ENCODE results near the gene CYP2D6. TPM values are rescaled to one million over a fixed set of nuclear protein-coding genes. Genes with fewer than 3 reads are reported as not detected.
"Not testable (repeated sequence)": the region's sequence is repeated elsewhere in the genome, so short reads cannot be mapped to it uniquely, and the experiment has no call there.

CYP2D6 gene
- polyA plus RNA-seq, 4 donors = 1.8 to 14.8 (median 4.6) TPM

DNA sequence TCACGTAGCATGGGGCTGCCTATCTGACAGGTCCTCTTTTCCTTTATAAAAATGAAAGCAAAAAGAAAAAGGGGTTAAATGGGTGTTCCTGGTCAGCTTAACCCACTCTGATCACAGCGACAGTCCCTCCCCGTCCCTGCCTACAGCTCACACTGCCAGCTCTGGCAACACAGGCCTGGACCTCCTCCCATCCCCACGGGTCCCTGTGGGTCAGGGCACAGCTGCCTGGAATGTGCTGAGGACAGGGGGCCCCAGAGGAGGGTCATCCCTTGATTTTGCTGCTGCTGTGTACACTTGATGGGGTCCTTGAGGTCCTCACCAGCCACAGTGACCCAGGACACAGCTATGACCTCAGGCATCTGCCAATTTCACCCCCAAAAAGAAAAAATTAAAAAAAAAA is 29.6 kb upstream of the CYP2D6 start:
- no peak for DNase-seq (ENCODE audit: low read depth in 4 of 4, low spot score in 2 of 4)

DNA sequence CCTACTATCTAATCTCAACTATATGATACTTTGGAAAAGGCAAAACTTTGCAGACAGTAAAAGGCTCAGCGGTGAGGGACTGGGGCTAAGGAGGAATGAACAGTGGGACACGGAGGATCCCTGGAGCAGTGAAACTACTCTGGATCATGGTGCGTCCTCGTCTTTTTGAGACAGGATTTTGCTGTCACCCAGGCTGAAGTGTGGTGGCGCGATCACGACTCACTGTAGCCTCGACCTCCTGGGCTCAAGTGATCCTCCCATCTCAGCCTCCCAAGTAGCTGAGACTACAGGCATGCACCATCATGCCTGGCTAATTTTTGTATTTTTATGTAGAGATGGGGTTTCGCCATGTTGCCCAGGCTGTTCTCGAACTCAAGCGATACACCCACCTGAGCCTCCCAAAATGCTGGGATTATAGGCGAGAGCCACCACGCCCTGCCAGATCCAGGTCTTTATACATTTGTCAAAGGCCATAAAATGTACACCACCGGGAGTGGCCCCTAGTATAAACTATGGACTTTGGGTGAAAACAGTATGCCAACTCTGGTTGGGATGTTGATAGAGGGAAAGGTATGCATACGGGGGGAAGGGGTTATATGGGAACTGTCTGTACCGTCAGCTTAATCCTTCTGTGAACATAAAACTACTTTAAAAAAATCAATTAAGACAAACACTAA is 28.0 kb upstream of the CYP2D6 start:
- no peak for DNase-seq (ENCODE audit: low read depth in 4 of 4, low spot score in 2 of 4)

DNA sequence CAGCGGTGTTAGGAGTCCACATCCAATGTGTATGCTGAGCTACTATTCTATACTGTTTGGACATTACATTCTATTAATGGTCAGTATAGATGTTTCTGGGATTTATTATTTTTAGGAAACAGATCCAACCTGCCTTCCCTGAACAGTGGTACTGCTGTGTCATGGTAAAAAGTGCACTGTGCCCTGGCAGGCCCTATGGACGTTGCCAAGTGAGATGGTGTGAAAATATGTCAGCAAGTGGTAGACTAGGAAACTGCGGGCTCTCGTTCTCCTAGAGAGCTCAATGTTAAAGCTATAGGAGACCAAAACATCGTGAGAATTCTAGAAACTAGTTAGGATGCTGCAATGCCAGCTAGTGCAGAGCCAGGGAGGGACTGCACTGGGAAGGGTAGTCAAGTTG is 26.0 kb upstream of the CYP2D6 start:
- no peak for DNase-seq (ENCODE audit: low read depth in 4 of 4, low spot score in 2 of 4)

DNA sequence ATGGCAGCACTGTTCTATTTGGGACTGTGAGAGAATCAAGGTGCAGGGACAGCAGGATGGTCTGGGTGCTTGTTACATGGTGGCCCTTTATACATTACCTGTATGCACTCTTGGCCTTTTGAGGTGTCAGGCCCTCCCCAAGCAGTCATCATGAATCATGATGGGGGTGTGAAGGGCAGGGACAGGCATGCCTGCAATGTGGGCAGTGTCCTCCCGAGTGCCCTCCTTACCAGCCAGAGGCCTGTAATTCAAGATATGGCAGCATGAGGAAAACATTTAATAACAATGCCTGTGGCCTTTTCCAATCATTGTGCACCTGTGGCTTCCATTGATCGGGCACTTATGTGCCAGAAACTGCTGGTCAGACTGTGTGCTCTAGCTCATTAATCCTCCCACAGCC is 25.5 kb upstream of the CYP2D6 start:
- DNase-seq (ENCODE audit: low read depth in 4 of 4, low spot score in 2 of 4) = no peak

DNA sequence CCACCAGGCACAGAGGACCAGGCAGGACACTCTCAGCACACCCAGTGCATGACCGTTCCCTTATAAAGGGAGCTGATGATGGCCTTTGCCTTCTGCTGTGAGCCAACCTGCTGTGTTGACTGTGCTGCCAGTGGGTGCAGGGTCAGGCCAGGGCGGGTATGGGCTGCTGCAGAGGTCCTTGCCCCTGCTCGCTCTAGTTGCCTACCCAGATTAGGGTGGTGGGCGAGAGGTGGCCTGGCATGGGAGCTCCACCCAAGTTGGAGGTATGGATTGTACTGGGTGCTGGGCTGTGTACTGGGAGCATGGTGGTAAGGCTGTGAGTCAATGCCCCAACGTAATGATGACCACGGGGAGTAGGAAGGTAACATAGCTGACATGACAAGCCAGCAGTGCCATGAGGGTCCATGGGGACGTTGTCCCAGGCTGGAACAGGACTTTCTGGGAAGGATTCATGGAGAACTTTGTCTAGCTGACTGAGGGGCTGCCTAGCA is 24.5 kb upstream of the CYP2D6 start:
- DNase-seq (ENCODE audit: low read depth in 4 of 4, low spot score in 2 of 4) = no peak

DNA sequence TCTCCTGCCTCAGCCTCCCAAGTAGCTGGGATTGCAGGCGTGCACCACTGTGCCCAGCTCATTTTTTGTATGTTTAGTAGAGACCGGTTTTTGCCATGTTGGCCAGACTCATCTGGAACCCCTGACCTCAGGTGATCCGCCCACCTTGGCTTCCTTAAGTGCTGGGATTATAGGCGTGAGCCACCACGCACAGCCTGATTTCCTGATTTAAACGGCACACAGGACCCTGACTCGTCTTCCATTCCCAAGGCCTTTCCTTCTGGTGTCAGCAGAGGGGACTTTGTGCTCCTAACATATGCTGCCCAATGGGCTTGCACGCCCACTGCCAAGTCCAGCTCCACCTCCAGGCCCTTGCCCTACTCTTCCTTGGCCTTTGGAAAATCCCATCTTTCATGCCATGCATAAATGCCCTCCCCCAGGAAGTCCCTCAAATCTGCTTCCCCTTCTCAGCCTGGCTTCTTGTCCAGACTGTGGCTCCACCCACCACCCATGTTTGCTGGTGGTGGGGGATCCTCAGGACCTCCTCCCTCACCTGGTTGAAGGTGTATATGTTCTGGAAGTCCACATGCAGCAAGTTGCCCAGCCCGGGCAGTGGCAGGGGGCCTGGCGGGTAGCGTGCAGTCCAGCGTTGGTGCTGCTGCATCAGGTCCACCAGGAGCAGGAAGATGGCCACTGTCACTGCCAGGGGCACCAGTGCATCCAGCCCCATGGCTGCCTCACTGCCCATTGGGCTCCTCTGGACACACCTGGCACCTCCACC is 23.9 kb upstream of the CYP2D6 start:
- no peak for DNase-seq (ENCODE audit: low read depth in 4 of 4, low spot score in 2 of 4)

DNA sequence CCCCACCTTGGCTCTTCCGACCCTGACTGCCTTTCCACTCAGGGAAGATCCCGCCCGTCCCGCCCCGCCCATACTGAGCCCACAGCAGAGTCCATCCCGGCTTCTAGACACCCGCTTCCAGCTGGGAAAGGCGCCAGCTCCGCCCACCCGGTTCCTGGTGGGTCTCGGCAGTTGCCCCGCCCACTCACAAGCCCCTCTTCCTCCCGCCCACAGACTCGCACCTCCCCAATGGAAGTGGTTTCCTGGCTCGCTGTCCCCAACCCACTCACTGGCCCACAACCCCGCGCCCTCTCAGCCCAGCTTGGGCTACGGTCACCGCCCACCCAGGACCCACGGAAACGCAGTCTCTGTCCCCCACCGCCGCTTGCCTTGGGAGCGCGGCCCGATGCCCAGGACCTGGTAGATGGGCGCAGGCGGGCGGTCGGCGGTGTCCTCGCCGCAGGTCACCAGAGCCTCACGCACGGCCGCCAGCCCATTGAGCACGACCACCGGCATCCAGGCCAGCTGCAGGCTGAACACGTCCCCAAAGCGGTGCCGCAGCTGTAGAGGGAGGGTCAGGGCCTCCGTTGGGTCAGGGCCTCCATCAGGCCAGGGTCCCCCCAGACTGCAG is 22.2 kb upstream of the CYP2D6 start:
- no peak for DNase-seq (ENCODE audit: low read depth in 4 of 4, low spot score in 2 of 4)

DNA sequence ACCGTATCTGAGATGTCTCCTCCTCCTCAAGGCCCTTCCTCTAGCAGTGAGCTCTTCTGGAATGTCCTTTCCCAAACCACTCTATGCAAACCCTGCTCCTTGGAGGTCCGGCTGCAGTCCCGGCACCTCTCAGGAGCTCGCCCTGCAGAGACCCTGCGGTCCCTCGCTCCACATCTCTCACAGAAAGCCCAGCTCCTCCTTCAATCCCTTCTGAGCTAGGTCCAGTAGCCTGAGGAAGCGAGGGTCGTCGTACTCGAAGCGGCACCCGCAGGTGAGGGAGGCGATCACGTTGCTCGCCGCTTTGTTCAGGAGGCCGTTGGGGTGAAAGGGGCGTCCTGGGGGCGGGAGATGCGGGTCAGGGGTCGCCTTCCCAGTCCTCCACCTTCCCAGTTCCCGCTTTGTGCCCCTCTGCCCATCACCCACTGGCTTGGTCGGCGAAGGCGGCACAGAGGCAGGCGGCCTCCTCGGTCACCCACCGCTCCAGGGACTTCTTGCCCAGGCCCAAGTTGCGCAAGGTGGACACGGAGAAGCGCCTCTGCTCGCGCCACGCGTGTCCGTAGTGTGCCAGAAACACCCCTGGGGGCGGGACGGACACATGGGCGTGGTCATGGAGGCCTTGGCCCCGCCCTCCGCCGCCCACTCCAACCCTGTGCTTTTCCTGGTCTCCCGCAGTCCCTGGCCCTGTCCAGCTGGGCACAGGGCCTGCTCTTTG is 21.5 kb upstream of the CYP2D6 start:
- no peak for DNase-seq (ENCODE audit: low read depth in 4 of 4, low spot score in 2 of 4)

DNA sequence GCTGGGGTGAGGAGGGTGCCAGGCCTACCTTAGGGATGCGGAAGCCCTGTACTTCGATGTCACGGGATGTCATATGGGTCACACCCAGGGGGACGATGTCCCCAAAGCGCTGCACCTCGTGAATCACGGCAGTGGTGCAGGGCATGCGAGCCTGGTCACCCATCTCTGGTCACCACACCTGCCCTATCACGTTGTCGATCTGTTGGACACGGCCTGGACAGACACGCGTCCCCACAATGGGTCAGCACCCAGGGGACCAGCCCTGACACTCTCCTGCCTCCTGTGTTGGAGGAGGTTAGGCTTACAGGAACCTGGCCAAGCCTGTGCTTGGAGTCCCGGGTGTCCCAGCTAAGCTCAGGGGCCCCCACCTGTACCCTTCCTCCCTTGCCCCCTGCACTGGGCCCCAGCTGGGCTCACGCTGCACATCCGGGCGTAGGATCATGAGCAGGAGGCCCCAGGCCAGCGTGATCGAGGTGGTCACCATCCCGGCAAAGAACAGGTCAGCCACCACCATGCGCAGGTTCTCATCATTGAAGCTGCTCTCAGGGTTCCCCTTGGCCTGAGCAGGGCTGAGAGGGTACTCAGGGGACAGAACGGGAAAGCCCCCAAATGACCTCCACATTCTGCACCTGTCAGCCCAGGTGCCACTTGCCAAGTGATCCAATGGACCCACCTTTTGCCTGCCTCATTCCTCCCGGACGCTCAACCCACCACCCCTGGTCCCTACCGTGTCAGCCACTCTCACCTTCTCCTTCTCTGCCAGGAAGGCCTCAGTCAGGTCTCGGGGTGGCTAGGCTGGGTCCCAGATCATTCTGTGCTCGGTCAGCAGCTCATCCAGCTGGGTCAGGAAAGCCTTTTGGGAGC is 20.3 kb upstream of the CYP2D6 start:
- no peak for DNase-seq (ENCODE audit: low read depth in 4 of 4, low spot score in 2 of 4)

DNA sequence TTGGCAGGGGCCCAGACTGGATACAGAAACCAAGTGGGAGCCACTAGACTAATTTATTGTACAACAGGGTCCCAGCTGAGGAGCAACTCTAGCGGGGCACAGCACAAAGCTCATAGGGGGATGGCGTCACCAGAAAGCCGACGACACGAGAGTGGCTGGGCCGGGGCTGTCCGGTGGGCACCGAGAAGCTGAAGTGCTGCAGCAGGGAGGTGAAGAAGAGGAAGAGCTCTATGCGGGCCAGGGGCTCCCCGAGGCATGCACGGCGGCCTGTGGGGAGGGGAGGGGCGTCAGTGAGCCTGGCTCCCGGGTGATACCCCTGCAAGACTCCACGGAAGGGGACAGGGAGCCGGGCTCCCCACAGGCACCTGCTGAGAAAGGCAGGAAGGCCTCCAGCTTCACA is 19.2 kb upstream of the CYP2D6 start:
- DNase-seq (ENCODE audit: low read depth in 4 of 4, low spot score in 2 of 4) = not testable (repeated sequence)

DNA sequence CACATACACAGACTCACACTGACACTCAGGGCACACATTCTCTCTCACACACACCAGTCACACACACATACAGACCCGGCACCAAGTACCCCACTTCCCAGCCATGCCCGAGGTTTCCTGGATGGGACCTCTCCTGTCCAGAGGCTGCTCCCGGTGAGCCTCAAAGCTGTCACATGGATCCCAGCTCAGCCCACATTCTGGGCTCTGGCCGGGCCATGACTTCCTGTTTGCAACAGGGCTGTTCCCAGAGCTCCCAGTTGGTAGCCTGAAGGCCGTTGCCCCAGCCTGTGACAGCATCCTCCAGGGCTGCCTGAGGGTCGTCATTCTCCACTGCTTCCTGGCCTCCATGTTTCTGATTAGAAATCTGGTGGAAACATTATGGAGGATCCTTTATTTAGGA is 14.6 kb upstream of the CYP2D6 start:
- no peak for DNase-seq (ENCODE audit: low read depth in 4 of 4, low spot score in 2 of 4)

DNA sequence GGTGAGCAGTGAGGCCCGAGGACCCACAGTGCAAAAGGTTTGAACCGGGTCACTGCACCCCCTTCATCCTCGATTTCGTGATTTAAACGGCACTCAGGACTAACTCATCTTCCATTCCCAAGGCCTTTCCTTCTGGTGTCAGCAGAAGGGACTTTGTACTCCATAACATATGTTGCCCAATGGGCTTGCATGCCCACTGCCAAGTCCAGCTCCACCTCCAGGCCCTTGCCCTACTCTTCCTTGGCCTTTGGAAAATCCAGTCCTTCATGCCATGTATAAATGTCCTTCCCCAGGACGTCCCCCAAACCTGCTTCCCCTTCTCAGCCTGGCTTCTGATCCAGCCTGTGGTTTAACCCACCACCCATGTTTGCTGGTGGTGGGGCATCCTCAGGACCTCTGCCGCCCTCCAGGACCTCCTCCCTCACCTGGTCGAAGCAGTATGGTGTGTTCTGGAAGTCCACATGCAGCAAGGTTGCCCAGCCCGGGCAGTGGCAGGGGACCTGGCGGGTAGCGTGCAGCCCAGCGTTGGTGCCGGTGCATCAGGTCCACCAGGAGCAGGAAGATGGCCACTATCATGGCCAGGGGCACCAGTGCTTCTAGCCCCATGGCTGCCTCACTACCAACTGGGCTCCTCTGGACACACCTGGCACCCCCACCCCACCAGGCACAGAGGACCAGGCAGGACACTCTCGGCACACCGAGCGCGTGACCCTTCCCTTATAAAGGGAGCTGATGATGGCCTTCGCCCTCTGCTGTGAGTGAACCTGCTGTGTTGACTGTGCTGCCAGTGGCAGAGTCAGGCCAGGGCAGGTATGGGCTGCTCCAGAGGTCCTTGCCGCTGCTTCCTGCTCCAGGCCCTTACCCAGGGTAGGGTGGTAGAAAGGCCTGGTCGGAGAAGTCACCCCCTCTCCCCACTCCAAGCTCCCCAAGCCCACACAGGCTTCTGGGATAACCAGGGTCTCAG is 13.5 kb upstream of the CYP2D6 start:
- DNase-seq (ENCODE audit: low read depth in 4 of 4, low spot score in 2 of 4) = not testable (repeated sequence)

DNA sequence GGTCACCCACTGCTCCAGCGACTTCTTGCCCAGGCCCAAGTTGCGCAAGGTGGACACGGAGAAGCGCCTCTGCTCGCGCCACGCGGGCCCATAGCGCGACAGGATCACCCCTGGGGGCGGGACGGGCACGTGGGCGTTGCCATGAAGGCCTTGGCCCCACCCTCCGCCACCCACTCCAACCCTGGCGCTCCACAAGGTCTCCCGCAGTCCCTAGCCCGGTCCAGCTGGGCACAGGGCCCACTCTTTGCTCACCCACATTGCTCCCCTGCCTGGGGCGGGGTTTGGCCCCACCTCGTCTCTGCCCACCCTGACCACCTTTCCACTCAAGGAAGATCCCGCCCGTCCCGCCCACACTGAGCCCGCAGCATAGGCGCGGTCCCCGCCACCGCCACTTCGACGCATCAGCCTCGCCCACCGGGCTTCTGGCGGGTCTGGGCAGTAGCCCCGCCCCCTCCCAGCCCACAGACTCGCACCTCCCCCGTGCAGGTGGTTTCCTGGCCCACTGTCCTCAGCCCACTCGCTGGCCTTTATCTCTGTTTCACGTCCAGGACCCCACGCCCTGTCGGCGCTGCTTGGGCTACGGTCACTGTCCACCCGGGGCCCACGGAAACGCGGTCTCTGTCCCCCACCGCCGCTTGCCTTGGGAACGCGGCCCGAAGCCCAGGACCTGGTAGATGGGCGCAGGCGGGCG is 12.3 kb upstream of the CYP2D6 start:
- no peak for DNase-seq (ENCODE audit: low read depth in 4 of 4, low spot score in 2 of 4)

DNA sequence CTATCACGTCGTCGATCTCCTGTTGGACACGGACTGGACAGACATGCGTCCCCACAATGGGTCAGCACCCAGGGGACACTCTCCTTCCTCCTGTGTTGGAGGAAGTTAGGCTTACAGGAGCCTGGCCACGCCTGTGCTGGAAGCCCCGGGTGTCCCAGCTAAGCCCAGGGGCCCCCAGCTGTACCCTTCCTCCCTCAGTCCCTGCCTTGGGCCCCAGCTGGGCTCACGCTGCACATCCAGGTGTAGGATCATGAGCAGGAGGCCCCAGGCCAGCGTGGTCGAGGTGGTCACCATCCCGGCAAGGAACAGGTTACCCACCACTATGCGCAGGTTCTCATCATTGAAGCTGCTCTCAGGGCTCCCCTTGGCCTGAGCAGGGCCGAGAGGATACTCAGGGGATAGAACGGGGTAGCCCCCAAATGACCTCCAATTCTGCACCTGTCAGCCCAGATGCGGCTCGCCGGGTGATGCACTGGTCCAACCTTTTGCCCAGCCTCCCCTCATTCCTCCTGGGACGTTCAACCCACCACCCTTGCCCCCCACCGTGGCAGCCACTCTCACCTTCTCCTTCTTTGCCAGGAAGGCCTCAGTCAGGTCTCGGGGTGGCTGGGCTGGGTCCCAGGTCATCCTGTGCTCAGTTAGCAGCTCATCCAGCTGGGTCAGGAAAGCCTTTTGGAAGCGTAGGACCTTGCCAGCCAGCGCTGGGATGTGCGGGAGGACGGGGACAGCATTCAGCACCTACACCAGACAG is 10.9 kb upstream of the CYP2D6 start:
- not testable (repeated sequence) for DNase-seq (ENCODE audit: low read depth in 4 of 4, low spot score in 2 of 4)

DNA sequence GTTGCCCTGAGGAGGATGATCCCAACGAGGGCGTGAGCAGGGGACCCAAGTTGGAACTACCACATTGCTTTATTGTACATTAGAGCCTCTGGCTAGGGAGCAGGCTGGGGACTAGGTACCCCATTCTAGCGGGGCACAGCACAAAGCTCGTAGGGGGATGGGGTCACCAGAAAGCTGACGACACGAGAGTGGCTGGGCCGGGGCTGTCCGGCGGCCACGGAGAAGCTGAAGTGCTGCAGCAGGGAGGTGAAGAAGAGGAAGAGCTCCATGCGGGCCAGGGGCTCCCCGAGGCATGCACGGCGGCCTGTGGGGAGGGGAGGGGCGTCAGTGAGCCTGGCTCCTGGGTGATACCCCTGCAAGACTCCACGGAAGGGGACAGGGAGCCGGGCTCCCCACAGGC is 9.5 kb upstream of the CYP2D6 start:
- DNase-seq (ENCODE audit: low read depth in 4 of 4, low spot score in 2 of 4) = not testable (repeated sequence)

DNA sequence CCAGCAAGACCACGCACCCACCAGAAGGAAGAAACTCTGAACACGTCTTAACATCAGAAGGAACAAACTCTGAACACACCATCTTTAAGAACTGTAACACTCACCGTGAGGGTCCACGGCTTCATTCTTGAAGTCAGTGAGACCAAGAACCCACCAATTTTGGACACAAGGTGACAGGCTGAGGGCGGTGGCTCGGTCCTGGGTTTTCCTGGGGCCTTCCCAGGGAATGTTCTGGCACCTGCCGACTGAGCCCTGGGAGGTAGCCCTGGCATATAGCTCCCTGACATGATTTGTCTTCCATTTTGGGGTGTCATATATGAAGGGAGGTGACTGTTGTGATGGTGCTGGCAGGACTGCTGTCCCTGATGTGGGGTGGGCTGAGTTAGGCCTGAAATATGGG is 8.9 kb upstream of the CYP2D6 start:
- DNase-seq (ENCODE audit: low read depth in 4 of 4, low spot score in 2 of 4) = not testable (repeated sequence)

DNA sequence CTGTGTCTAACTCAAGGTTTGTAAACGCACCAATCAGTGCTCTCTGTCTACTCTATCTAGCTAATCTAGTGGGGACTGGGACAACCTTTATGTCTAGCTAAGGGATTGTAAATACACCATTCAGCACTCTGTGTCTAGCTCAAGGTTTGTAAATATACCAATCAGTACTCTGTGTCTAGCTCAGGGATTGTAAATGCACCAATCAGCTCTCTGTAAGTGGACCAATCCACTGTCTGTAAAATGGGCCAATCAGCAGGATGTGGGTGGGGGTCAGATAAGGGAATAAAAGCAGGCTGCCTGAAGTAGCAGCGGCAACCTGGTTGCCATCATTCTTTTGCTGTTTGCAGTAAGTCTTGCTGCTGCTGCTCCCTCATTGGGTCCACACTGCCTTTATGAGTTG is 8.4 kb upstream of the CYP2D6 start:
- DNase-seq (ENCODE audit: low read depth in 4 of 4, low spot score in 2 of 4) = no peak
